ENCODE data around the gene PHACTR3. TPM values are rescaled to one million over a fixed set of nuclear protein-coding genes. Genes with fewer than 3 reads are reported as not detected.

PHACTR3 gene
- total RNA-seq, 1 experiment from 2014 or later = 30.6 TPM

- Histone ChIP-seq H3K9me3 (ENCODE audit: low read length) (no peaks in the 10 kb centered on the region), H3K4me2 (ENCODE audit: low read length) (no peak overlapping the region), H3K4me1 (ENCODE audit: insufficient read depth, low read length) (no peaks in the 10 kb centered on the region), H3K79me2 (ENCODE audit: low read length) (no peaks in the 10 kb centered on the region), H3K27ac (ENCODE audit: low read length) (no peak overlapping the region), H3K9me2 (replicated peaks; ENCODE audit: low read length) (no peaks in the 10 kb centered on the region), H4K20me1 (ENCODE audit: low read length) (no peaks in the 10 kb centered on the region), H3K27me3 (ENCODE audit: low read length) (peaks cover 88% of the 10 kb centered on the region), H3K36me3 (ENCODE audit: low read depth, low read length) (no peaks in the 10 kb centered on the region), H2AFZ (ENCODE audit: low read length) (no peak overlapping the region), H3F3A (ENCODE audit: low read length, unreplicated experiment) (no peaks in the 10 kb centered on the region), H3K4me3 (ENCODE audit: low read length) (no peak overlapping the region), H3K9ac (ENCODE audit: low read length) (no peak overlapping the region)
- BruUV-seq (replicated peaks) = no TSS peak
- no peak for DNase-seq
- POLR2A ChIA-PET (ENCODE audit: unreplicated experiment) = no interaction called here
- intact Hi-C loops (cut with micrococcal nuclease) = no loop called here
- no peak for TF ChIP-seq EZH2 (IDR thresholded peaks at IDR 0.05; ENCODE audit: low read length, unreplicated experiment)
- no peak for TF ChIP-seq EZH2phosphoT487 (IDR thresholded peaks at IDR 0.05; ENCODE audit: borderline replicate concordance, low read length)
- no peak for TF ChIP-seq CTCF (conservative IDR thresholded peaks at IDR 0.05; ENCODE audit: low read depth, low read length)
- CTCF ChIA-PET = no interaction called here
- ATAC-seq = no peak
These were observed 24.8 kb upstream of the PHACTR3 start for GRCh38 chr20:59579404-59580145.

GRCh38 chr20:59580146-59580946 lies 24.0 kb upstream of the PHACTR3 start:
- CTCF ChIA-PET = no interaction called here
- Histone ChIP-seq H3K4me1 (ENCODE audit: insufficient read depth, low read length) (no peaks in the 10 kb centered on the region), H3K4me2 (ENCODE audit: low read length) (no peak overlapping the region), H4K20me1 (ENCODE audit: low read length) (no peaks in the 10 kb centered on the region), H3K27me3 (ENCODE audit: low read length) (peaks cover 96% of the 10 kb centered on the region), H3K36me3 (ENCODE audit: low read depth, low read length) (no peaks in the 10 kb centered on the region), H3K27ac (ENCODE audit: low read length) (no peak overlapping the region), H2AFZ (ENCODE audit: low read length) (no peak overlapping the region), H3F3A (ENCODE audit: low read length, unreplicated experiment) (no peaks in the 10 kb centered on the region), H3K9me3 (ENCODE audit: low read length) (no peaks in the 10 kb centered on the region), H3K4me3 (ENCODE audit: low read length) (no peak overlapping the region), H3K9me2 (replicated peaks; ENCODE audit: low read length) (no peaks in the 10 kb centered on the region), H3K79me2 (ENCODE audit: low read length) (no peaks in the 10 kb centered on the region), H3K9ac (ENCODE audit: low read length) (no peak overlapping the region)
- intact Hi-C loops (cut with micrococcal nuclease) = no loop called here
- ATAC-seq (no peak), DNase-seq (no peak)
- TF ChIP-seq CTCF (conservative IDR thresholded peaks at IDR 0.05; ENCODE audit: low read depth, low read length) (no peak), EZH2 (IDR thresholded peaks at IDR 0.05; ENCODE audit: low read length, unreplicated experiment) (no peak), EZH2phosphoT487 (IDR thresholded peaks at IDR 0.05; ENCODE audit: borderline replicate concordance, low read length) (no peak)
- POLR2A ChIA-PET (ENCODE audit: unreplicated experiment) = no interaction called here
- no TSS peak for BruUV-seq (replicated peaks)

GRCh38 chr20:59580991-59581401 lies 23.3 kb upstream of the PHACTR3 start:
- ChIA-PET POLR2A (ENCODE audit: unreplicated experiment) (no interaction called here), CTCF (no interaction called here)
- no peak overlapping the region for H3K27ac ChIP-seq (ENCODE audit: low read length)
- H3K27me3 ChIP-seq (ENCODE audit: low read length) = peaks cover 96% of the 10 kb centered on the region
- no peaks in the 10 kb centered on the region for H3F3A ChIP-seq (ENCODE audit: low read length, unreplicated experiment)
- H3K4me1 ChIP-seq (ENCODE audit: insufficient read depth, low read length) = no peaks in the 10 kb centered on the region
- DNase-seq (no peak), ATAC-seq (no peak)
- no peak overlapping the region for H3K4me3 ChIP-seq (ENCODE audit: low read length)
- no peaks in the 10 kb centered on the region for H3K36me3 ChIP-seq (ENCODE audit: low read depth, low read length)
- no peaks in the 10 kb centered on the region for H3K9me2 ChIP-seq (replicated peaks; ENCODE audit: low read length)
- H4K20me1 ChIP-seq (ENCODE audit: low read length) = no peaks in the 10 kb centered on the region
- H2AFZ ChIP-seq (ENCODE audit: low read length) = no peak overlapping the region
- no TSS peak for BruUV-seq (replicated peaks)
- no peaks in the 10 kb centered on the region for H3K79me2 ChIP-seq (ENCODE audit: low read length)
- intact Hi-C loops (cut with micrococcal nuclease) = no loop called here
- no peak overlapping the region for H3K4me2 ChIP-seq (ENCODE audit: low read length)
- H3K9ac ChIP-seq (ENCODE audit: low read length) = no peak overlapping the region
- TF ChIP-seq EZH2 (IDR thresholded peaks at IDR 0.05; ENCODE audit: low read length, unreplicated experiment) = no peak
- no peak for TF ChIP-seq CTCF (conservative IDR thresholded peaks at IDR 0.05; ENCODE audit: low read depth, low read length)
- TF ChIP-seq EZH2phosphoT487 (IDR thresholded peaks at IDR 0.05; ENCODE audit: borderline replicate concordance, low read length) = no peak
- no peaks in the 10 kb centered on the region for H3K9me3 ChIP-seq (ENCODE audit: low read length)
